ENCODE data around the gene THAP4. TPM values are rescaled to one million over a fixed set of nuclear protein-coding genes. Genes with fewer than 3 reads are reported as not detected.

THAP4 gene
- polyA plus RNA-seq, 1 donor (not counting 4 experiments of a cell fraction or from before 2014, with no cell fraction given): 30.3 TPM

DNA sequence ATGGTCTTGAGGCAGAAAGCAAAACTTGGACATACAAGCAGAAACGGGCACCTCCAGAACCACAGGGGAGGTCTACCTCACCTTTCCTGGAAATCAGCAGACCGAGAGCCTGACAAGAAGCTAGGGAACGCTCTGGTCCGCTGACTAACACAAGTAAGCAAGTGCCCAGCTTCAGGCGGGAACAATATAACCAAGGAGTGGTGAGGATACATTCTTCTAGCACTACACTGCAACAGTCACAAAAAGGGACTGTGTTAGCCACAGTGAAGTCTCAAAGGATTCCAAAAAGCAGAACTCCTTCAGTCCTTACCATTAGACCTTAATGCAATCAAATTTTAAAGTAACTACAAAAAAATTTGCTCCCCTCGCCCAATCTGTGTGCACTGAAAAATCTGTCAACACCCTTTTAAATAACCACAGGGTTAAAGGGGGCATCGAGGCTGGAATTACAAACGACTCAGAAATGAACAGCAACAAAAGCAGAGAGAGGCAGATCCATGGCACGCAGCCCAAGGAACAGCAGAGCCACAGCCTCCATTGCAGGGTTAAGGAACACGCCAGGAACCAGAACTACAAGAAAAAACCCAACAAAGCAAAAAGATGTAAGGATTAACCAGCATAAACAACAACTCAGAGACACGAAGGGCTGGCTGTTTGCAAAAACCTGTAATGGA is 7.1 kb downstream of the THAP4 start:
- DNase-seq (ENCODE audit: low read depth, low spot score) (no peak), FAIRE-seq (no peak)
- H3K4me3 ChIP-seq (ENCODE audit: control insufficient read depth in 2 of 3, extremely low read depth in 1 of 3, insufficient read depth in 2 of 3, low read depth in 1 of 3, low read length in 3 of 3): no peak overlapping the region
- H3K9ac ChIP-seq (ENCODE audit: control insufficient read depth, extremely low read depth, insufficient read depth, low read length): no peak overlapping the region
- dilution Hi-C loops (cut with MboI; ENCODE audit: extremely low pct_ligation_motif_present, low sequenced_read_pairs): no loop called here
- H4K20me1 ChIP-seq (ENCODE audit: control insufficient read depth, extremely low read depth, insufficient read depth, low read length): peaks cover 4% of the 10 kb centered on the region
- TF ChIP-seq, protein P1, sequence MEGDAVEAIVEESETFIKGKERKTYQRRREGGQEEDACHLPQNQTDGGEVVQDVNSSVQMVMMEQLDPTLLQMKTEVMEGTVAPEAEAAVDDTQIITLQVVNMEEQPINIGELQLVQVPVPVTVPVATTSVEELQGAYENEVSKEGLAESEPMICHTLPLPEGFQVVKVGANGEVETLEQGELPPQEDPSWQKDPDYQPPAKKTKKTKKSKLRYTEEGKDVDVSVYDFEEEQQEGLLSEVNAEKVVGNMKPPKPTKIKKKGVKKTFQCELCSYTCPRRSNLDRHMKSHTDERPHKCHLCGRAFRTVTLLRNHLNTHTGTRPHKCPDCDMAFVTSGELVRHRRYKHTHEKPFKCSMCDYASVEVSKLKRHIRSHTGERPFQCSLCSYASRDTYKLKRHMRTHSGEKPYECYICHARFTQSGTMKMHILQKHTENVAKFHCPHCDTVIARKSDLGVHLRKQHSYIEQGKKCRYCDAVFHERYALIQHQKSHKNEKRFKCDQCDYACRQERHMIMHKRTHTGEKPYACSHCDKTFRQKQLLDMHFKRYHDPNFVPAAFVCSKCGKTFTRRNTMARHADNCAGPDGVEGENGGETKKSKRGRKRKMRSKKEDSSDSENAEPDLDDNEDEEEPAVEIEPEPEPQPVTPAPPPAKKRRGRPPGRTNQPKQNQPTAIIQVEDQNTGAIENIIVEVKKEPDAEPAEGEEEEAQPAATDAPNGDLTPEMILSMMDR (optimal IDR thresholded peaks at IDR 0.05 in 1 of 3, IDR thresholded peaks at IDR 0.05 in 1 of 3, conservative IDR thresholded peaks at IDR 0.05 in 1 of 3; ENCODE audit: extremely low read depth in 1 of 3, insufficient read depth in 2 of 3, low read length in 3 of 3): no peak
- no peak for TF ChIP-seq EZH2 (IDR thresholded peaks at IDR 0.05; ENCODE audit: low read length)
- H3K79me2 ChIP-seq (ENCODE audit: control insufficient read depth, insufficient read depth, low read length): peaks cover 86% of the 10 kb centered on the region
- no peak overlapping the region for H3K4me2 ChIP-seq (ENCODE audit: control insufficient read depth, extremely low read depth, insufficient read depth, low read depth, low read length)
- no peak overlapping the region for H2AFZ ChIP-seq (ENCODE audit: control insufficient read depth, low read length)
- H3K27ac ChIP-seq (ENCODE audit: control insufficient read depth, insufficient read depth, low read length): no peak overlapping the region
- H3K27me3 ChIP-seq (ENCODE audit: control insufficient read depth, extremely low read depth, insufficient read depth, low read length): no peaks in the 10 kb centered on the region
- H3K9me3 ChIP-seq (ENCODE audit: control insufficient read depth, low read depth, low read length): no peaks in the 10 kb centered on the region
- H3K36me3 ChIP-seq (ENCODE audit: control insufficient read depth in 2 of 2, extremely low read depth in 1 of 2, insufficient read depth in 2 of 2, low read length in 2 of 2): peaks cover 22 to 34% of the 10 kb centered on the region in 2 experiments
- no peaks in the 10 kb centered on the region for H3K9me1 ChIP-seq (ENCODE audit: control insufficient read depth, extremely low read depth, insufficient read depth, low read length)
- no peaks in the 10 kb centered on the region for H3K4me1 ChIP-seq (ENCODE audit: control insufficient read depth, extremely low read depth, insufficient read depth, low read length)

GRCh38 chr2:241627675-241628074 is 9.3 kb downstream of the THAP4 start:
- no peak overlapping the region for H3K9ac ChIP-seq (ENCODE audit: control insufficient read depth, extremely low read depth, insufficient read depth, low read length)
- no peaks in the 10 kb centered on the region for H3K4me1 ChIP-seq (ENCODE audit: control insufficient read depth, extremely low read depth, insufficient read depth, low read length)
- H3K4me3 ChIP-seq (ENCODE audit: control insufficient read depth in 2 of 3, extremely low read depth in 1 of 3, insufficient read depth in 2 of 3, low read depth in 1 of 3, low read length in 3 of 3): no peak overlapping the region
- TF ChIP-seq, protein P1 (optimal IDR thresholded peaks at IDR 0.05 in 1 of 3, IDR thresholded peaks at IDR 0.05 in 1 of 3, conservative IDR thresholded peaks at IDR 0.05 in 1 of 3; ENCODE audit: extremely low read depth in 1 of 3, insufficient read depth in 2 of 3, low read length in 3 of 3): no peak
- TF ChIP-seq EZH2 (IDR thresholded peaks at IDR 0.05; ENCODE audit: low read length): no peak
- H4K20me1 ChIP-seq (ENCODE audit: control insufficient read depth, extremely low read depth, insufficient read depth, low read length): peaks cover 4% of the 10 kb centered on the region
- FAIRE-seq (no peak), DNase-seq (ENCODE audit: low read depth, low spot score) (no peak)
- peaks cover 15 to 28% of the 10 kb centered on the region in 2 experiments for H3K36me3 ChIP-seq (ENCODE audit: control insufficient read depth in 2 of 2, extremely low read depth in 1 of 2, insufficient read depth in 2 of 2, low read length in 2 of 2)
- dilution Hi-C loops (cut with MboI; ENCODE audit: extremely low pct_ligation_motif_present, low sequenced_read_pairs): no loop called here
- no peaks in the 10 kb centered on the region for H3K27me3 ChIP-seq (ENCODE audit: control insufficient read depth, extremely low read depth, insufficient read depth, low read length)
- H3K9me1 ChIP-seq (ENCODE audit: control insufficient read depth, extremely low read depth, insufficient read depth, low read length): no peaks in the 10 kb centered on the region
- peaks cover 84% of the 10 kb centered on the region for H3K79me2 ChIP-seq (ENCODE audit: control insufficient read depth, insufficient read depth, low read length)
- H3K9me3 ChIP-seq (ENCODE audit: control insufficient read depth, low read depth, low read length): no peaks in the 10 kb centered on the region
- H3K27ac ChIP-seq (ENCODE audit: control insufficient read depth, insufficient read depth, low read length): no peak overlapping the region
- H2AFZ ChIP-seq (ENCODE audit: control insufficient read depth, low read length): no peak overlapping the region
- H3K4me2 ChIP-seq (ENCODE audit: control insufficient read depth, extremely low read depth, insufficient read depth, low read depth, low read length): no peak overlapping the region

Data from keratinocyte (primary cell).